ENCODE measurements around the gene ZRANB1.

GRCh38 chr10:125030567-125031197, 88.8 kb downstream of the ZRANB1 start:
- TF ChIP-seq CTCF (conservative IDR thresholded peaks at IDR 0.05; ENCODE audit: low read depth in 2 of 2) (peak in 1 of 2 experiments; percentile 18; a peak in 1 of 4 replicates), CREB1 (CRISPR knock-in tag; IDR thresholded peaks at IDR 0.05; ENCODE audit: low read depth) (no peak), EZH2 (IDR thresholded peaks at IDR 0.05; ENCODE audit: low read depth, unreplicated experiment) (no peak), POLR2AphosphoS5 (IDR thresholded peaks at IDR 0.05; ENCODE audit: low read depth) (no peak), EZH2phosphoT487 (IDR thresholded peaks at IDR 0.05; ENCODE audit: unreplicated experiment) (no peak), ETS1 (IDR thresholded peaks at IDR 0.05) (no peak), REST (IDR thresholded peaks at IDR 0.05; ENCODE audit: unreplicated experiment) (no peak), NANOG (IDR thresholded peaks at IDR 0.05; ENCODE audit: borderline replicate concordance) (no peak), ZNF331 (CRISPR knock-in tag; IDR thresholded peaks at IDR 0.05; ENCODE audit: low read depth) (no peak), JUNB (IDR thresholded peaks at IDR 0.05; ENCODE audit: unreplicated experiment) (no peak), STAT1 (IDR thresholded peaks at IDR 0.05; ENCODE audit: unreplicated experiment) (no peak), ZNF114 (CRISPR knock-in tag; IDR thresholded peaks at IDR 0.05) (no peak), ZNF462 (CRISPR knock-in tag; IDR thresholded peaks at IDR 0.05) (no peak)
